Caco-2 (cell line): ENCODE data around the gene PLAU. TPM values are rescaled to one million over a fixed set of nuclear protein-coding genes. Genes with fewer than 3 reads are reported as not detected.
A peak's percentile ranks its signal among the peaks of the same experiment; 100 is the strongest.

Source experiments
- BruUV-seq: library from RNA; stranded (reverse); fragments of 400-500 nt; replicated peaks from 2 replicates; lab custom pipeline; 2021; lab: Mats Ljungman, UMichigan
- CTCF ChIA-PET: fragments of 300-600 bp; sonication (Branson Sonifier 250); formaldehyde crosslinking; loops from one replicate; lab custom pipeline; 2022; ENCODE audit warnings: antibody characterized with exemption; lab: Charles Lee
- POLR2A ChIA-PET: fragments of 300-600 bp; sonication (Branson Sonifier 250); formaldehyde crosslinking; loops from one replicate; lab custom pipeline; 2022; ENCODE audit warnings: antibody characterized with exemption; lab: Charles Lee
- DNase-seq, 2 experiments: peaks; one replicate each; pipeline versions ENCODE4 v3.0.0 to v3.0.0-alpha.2; 2020 to 2022
- H3K27me3 ChIP-seq: replicated peaks from 2 replicates; pipeline ENCODE4 v1.6.0; 2011; ENCODE audit warnings: low read length; ENCODE audit not compliant: control insufficient read depth, insufficient read depth
- H3K36me3 ChIP-seq: 2 replicates; pipeline ENCODE4 v1.5.1; 2011; ENCODE audit warnings: low read length; ENCODE audit not compliant: control insufficient read depth, insufficient read depth
- H3K4me1 ChIP-seq: fragments of 250-450 bp; sonication (Bioruptor Pico); 2 replicates; pipeline ENCODE4 v1.5.1; 2020; ENCODE audit warnings: mild to moderate bottlenecking
- H3K4me3 ChIP-seq: 2 replicates; pipeline ENCODE4 v1.5.1; 2011; ENCODE audit warnings: low read depth, mild to moderate bottlenecking, control low read depth, low read length
- H3K9me3 ChIP-seq: fragments of 250-450 bp; sonication (Bioruptor Pico); 2 replicates; pipeline ENCODE4 v1.5.1; 2020; ENCODE audit warnings: mild to moderate bottlenecking, moderate library complexity
- H3K27ac Mint-ChIP-seq: one replicate; pipeline ENCODE4 v1.8.0; 2022; ENCODE audit warnings: mixed read lengths; ENCODE audit not compliant: unreplicated experiment
- H3K27me3 Mint-ChIP-seq: one replicate; pipeline ENCODE4 v1.8.0; 2022; ENCODE audit warnings: mixed read lengths; ENCODE audit not compliant: insufficient read depth, unreplicated experiment
- H3K36me3 Mint-ChIP-seq: one replicate; pipeline ENCODE4 v1.8.0; 2022; ENCODE audit warnings: mild to moderate bottlenecking, mixed read lengths; ENCODE audit not compliant: insufficient read depth, unreplicated experiment
- H3K4me1 Mint-ChIP-seq: one replicate; pipeline ENCODE4 v1.8.0; 2022; ENCODE audit warnings: low read depth, mixed read lengths; ENCODE audit not compliant: unreplicated experiment
- H3K4me3 Mint-ChIP-seq: one replicate; pipeline ENCODE4 v1.8.0; 2022; ENCODE audit warnings: mild to moderate bottlenecking, moderate library complexity, mixed read lengths; ENCODE audit not compliant: unreplicated experiment
- H3K9me3 Mint-ChIP-seq: one replicate; pipeline ENCODE4 v1.8.0; 2022; ENCODE audit warnings: mixed read lengths; ENCODE audit not compliant: unreplicated experiment
- CTCF ChIP-seq, 2 experiments: fragments of 200-600 bp in 1 of 2; IDR thresholded peaks; 1 replicate in 1 of 2; 2 replicates in 1 of 2; pipeline versions ENCODE4 v1.5.1 to v1.8.0; 2011 to 2022; ENCODE audit warnings: antibody characterized with exemption in 1 of 2, control low read depth in 1 of 2, inconsistent platforms in 1 of 2, low read depth in 1 of 2, low read length in 1 of 2, mild to moderate bottlenecking in 1 of 2, moderate library complexity in 1 of 2; ENCODE audit not compliant: insufficient read depth in 1 of 2, severe bottlenecking in 1 of 2, unreplicated experiment in 1 of 2
- intact Hi-C: fragments of 100-400 bp; cut with micrococcal nuclease; formaldehyde crosslinking; loops from one replicate; pipeline ENCODE4 v1.10.0; 2022; ENCODE audit not compliant: unreplicated experiment
- total RNA-seq: library from RNA; stranded (reverse); gene quantifications from 2 replicates; pipeline ENCODE4 v1.2.3, GENCODE V29; 2022

PLAU gene
- total RNA-seq, 1 experiment from 2014 or later, result 1.2 TPM

GRCh38 chr10:73872190-73872710 is 38.7 kb upstream of the PLAU start:
- H3K9me3 ChIP-seq, result no peaks in the 10 kb centered on the region
- Mint-ChIP-seq H3K9me3 (no peaks in the 10 kb centered on the region), H3K27me3 (no peaks in the 10 kb centered on the region), H3K36me3 (peaks cover 54% of the 10 kb centered on the region), H3K27ac (peak overlapping the region; percentile 80), H3K4me3 (peak overlapping the region; percentile 69), H3K4me1 (peaks cover 27% of the 10 kb centered on the region)
- ChIA-PET CTCF (interaction anchor here (0.5 to 1.8 kb wide), 6 partner anchors 9 to 180 kb away, joined by 3 to 8 read pairs (median 4); no protein-coding TSS in a partner anchor), POLR2A (interaction anchor here (1.1 kb wide), 1 partner anchor 21 kb away, joined by 3 read pairs; no protein-coding TSS in a partner anchor)
- BruUV-seq, result TSS peak; percentile 96
- H3K4me3 ChIP-seq, result peak overlapping the region; percentile 83
- peak; percentile 58 to 60 for DNase-seq
- peaks cover 8% of the 10 kb centered on the region; the same call in 1 of the 2 replicates for H3K36me3 ChIP-seq
- peaks cover 51% of the 10 kb centered on the region for H3K4me1 ChIP-seq
- peak in 1 of 2 experiments; percentile 42 for TF ChIP-seq CTCF (IDR thresholded peaks at IDR 0.05; ENCODE audit: insufficient read depth in 1 of 2, low read depth in 1 of 2, low read length in 1 of 2, severe bottlenecking in 1 of 2, unreplicated experiment in 1 of 2)
- intact Hi-C loops, result loop anchor here (1.0 to 10.0 kb wide), 2 partner anchors 23 to 87 kb away; partner anchors contain the start of genes CHCHD1 and ZSWIM8
- no peaks in the 10 kb centered on the region for H3K27me3 ChIP-seq

- no peaks in the 10 kb centered on the region for H3K9me3 ChIP-seq
- no peak for TF ChIP-seq CTCF (IDR thresholded peaks at IDR 0.05; ENCODE audit: insufficient read depth in 1 of 2, low read depth in 1 of 2, low read length in 1 of 2, severe bottlenecking in 1 of 2, unreplicated experiment in 1 of 2)
- peaks cover 51% of the 10 kb centered on the region for H3K4me1 ChIP-seq
- peak overlapping the region; percentile 83 for H3K4me3 ChIP-seq
- H3K4me3 Mint-ChIP-seq, result peak overlapping the region; percentile 69
- intact Hi-C loops, result loop anchor here (10.0 kb wide), 1 partner anchor 88 kb away; the partner anchor contains the start of genes CHCHD1 and ZSWIM8
- H3K36me3 Mint-ChIP-seq, result peaks cover 44% of the 10 kb centered on the region
- DNase-seq, result no peak
- peak overlapping the region; percentile 80 for H3K27ac Mint-ChIP-seq
- no peaks in the 10 kb centered on the region for H3K27me3 ChIP-seq
- H3K4me1 Mint-ChIP-seq, result peaks cover 27% of the 10 kb centered on the region
- POLR2A ChIA-PET, result no interaction called here
- BruUV-seq, result no TSS peak
- no peaks in the 10 kb centered on the region for H3K27me3 Mint-ChIP-seq
- CTCF ChIA-PET, result no interaction called here
- H3K36me3 ChIP-seq, result peaks cover 5% of the 10 kb centered on the region; the same call in 1 of the 2 replicates
- no peaks in the 10 kb centered on the region for H3K9me3 Mint-ChIP-seq
Observed at GRCh38 chr10:73873142-73873837, 37.6 kb upstream of the PLAU start.

GRCh38 chr10:73873838-73874215 is 37.1 kb upstream of the PLAU start:
- peaks cover 28% of the 10 kb centered on the region for H3K4me1 Mint-ChIP-seq
- Histone ChIP-seq H3K36me3 (0 out of 2 replicates have a peak, but pooled peaks cover 4% of the 10 kb centered on the region), H3K27me3 (no peaks in the 10 kb centered on the region), H3K4me1 (peaks cover 51% of the 10 kb centered on the region), H3K9me3 (no peaks in the 10 kb centered on the region), H3K4me3 (peak overlapping the region; percentile 83)
- H3K27me3 Mint-ChIP-seq, result no peaks in the 10 kb centered on the region
- BruUV-seq, result no TSS peak
- H3K36me3 Mint-ChIP-seq, result peaks cover 39% of the 10 kb centered on the region
- intact Hi-C loops, result loop anchor here (10.0 kb wide), 1 partner anchor 89 kb away; the partner anchor contains the start of genes CHCHD1 and ZSWIM8
- ChIA-PET POLR2A (no interaction called here), CTCF (no interaction called here)
- no peak for TF ChIP-seq CTCF (IDR thresholded peaks at IDR 0.05; ENCODE audit: insufficient read depth in 1 of 2, low read depth in 1 of 2, low read length in 1 of 2, severe bottlenecking in 1 of 2, unreplicated experiment in 1 of 2)
- peak overlapping the region; percentile 69 for H3K4me3 Mint-ChIP-seq
- DNase-seq, result no peak
- H3K27ac Mint-ChIP-seq, result no peak overlapping the region
- no peaks in the 10 kb centered on the region for H3K9me3 Mint-ChIP-seq
